ENCODE data around the gene RXRG. TPM values are rescaled to one million over a fixed set of nuclear protein-coding genes. Genes with fewer than 3 reads are reported as not detected.

RXRG gene
- total and polyA plus RNA-seq, 9 of the 15 experiments (the other 6 are each of a cell fraction or from before 2014, with no cell fraction given) = not detected

DNA sequence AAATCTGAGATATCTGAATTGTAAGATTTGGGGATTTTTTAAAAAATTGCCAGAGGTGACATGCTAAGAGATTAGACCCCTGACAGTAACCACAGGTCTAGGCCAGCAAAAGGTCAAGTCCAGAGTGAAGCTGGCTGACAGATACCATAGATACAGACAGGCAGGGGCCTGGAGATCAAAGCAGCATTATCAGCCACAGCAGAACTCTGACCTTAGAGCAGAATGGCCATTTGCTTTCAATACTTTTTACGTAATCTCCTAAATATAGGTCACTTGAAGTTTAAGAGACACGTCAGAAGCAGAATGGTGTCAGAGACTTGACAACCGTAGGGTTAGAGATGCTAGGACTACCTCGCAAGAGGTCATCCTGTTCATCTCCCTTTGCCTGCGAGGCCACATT lies 40.8 kb upstream of the RXRG start (continued):
- TF ChIP-seq, protein P1, sequence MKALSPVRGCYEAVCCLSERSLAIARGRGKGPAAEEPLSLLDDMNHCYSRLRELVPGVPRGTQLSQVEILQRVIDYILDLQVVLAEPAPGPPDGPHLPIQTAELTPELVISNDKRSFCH (CRISPR knock-in tag; IDR thresholded peaks at IDR 0.05) = no peak
- TF ChIP-seq, protein P1 (tag; IDR thresholded peaks at IDR 0.05) = peak; percentile 77
- TF ChIP-seq CBFA2T2 (conservative IDR thresholded peaks at IDR 0.05) (peak; percentile 36), CBFA2T3 (IDR thresholded peaks at IDR 0.05) (peak; percentile 62), NCOA2 (IDR thresholded peaks at IDR 0.05; ENCODE audit: partially characterized antibody in 2 of 2) (no peak), KDM1A (IDR thresholded peaks at IDR 0.05) (0 out of 4 replicates have a peak, but pooled peaks of 1 of the 2 experiments have one; percentile 17), CREM (IDR thresholded peaks at IDR 0.05; ENCODE audit: low read depth) (peak; percentile 71), MEIS2 (IDR thresholded peaks at IDR 0.05; ENCODE audit: partially characterized antibody) (peak; percentile 2), CREB1 (IDR thresholded peaks at IDR 0.05) (peak; percentile 59; the same call in 1 of the 2 replicates), CREB1 (CRISPR knock-in tag; IDR thresholded peaks at IDR 0.05) (no peak), ZNF253 (CRISPR knock-in tag; conservative IDR thresholded peaks at IDR 0.05) (no peak), CBX5 (IDR thresholded peaks at IDR 0.05; ENCODE audit: borderline replicate concordance, low read depth) (no peak), LEF1 (IDR thresholded peaks at IDR 0.05) (peak; percentile 54; the same call in 1 of the 2 replicates)
- TF ChIP-seq, protein P2, sequence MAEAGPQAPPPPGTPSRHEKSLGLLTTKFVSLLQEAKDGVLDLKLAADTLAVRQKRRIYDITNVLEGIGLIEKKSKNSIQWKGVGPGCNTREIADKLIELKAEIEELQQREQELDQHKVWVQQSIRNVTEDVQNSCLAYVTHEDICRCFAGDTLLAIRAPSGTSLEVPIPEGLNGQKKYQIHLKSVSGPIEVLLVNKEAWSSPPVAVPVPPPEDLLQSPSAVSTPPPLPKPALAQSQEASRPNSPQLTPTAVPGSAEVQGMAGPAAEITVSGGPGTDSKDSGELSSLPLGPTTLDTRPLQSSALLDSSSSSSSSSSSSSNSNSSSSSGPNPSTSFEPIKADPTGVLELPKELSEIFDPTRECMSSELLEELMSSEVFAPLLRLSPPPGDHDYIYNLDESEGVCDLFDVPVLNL (CRISPR knock-in tag; IDR thresholded peaks at IDR 0.05; ENCODE audit: low read depth) = no peak
- TF ChIP-seq, protein P3, sequence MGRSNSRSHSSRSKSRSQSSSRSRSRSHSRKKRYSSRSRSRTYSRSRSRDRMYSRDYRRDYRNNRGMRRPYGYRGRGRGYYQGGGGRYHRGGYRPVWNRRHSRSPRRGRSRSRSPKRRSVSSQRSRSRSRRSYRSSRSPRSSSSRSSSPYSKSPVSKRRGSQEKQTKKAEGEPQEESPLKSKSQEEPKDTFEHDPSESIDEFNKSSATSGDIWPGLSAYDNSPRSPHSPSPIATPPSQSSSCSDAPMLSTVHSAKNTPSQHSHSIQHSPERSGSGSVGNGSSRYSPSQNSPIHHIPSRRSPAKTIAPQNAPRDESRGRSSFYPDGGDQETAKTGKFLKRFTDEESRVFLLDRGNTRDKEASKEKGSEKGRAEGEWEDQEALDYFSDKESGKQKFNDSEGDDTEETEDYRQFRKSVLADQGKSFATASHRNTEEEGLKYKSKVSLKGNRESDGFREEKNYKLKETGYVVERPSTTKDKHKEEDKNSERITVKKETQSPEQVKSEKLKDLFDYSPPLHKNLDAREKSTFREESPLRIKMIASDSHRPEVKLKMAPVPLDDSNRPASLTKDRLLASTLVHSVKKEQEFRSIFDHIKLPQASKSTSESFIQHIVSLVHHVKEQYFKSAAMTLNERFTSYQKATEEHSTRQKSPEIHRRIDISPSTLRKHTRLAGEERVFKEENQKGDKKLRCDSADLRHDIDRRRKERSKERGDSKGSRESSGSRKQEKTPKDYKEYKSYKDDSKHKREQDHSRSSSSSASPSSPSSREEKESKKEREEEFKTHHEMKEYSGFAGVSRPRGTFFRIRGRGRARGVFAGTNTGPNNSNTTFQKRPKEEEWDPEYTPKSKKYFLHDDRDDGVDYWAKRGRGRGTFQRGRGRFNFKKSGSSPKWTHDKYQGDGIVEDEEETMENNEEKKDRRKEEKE (IDR thresholded peaks at IDR 0.05; ENCODE audit: borderline replicate concordance in 1 of 2, control insufficient read depth in 1 of 2, low read depth in 2 of 2, low read length in 1 of 2) = no peak
